H54 (cell line): ENCODE measurements around the gene ADAM20.

Experiments
- DNase-seq: peaks from one replicate; pipeline ENCODE4 v3.0.0; 2011; ENCODE audit warnings: low spot score, mixed read lengths; ENCODE audit not compliant: insufficient read length
- FAIRE-seq: peaks from 3 replicates; lab custom pipeline; 2011; peaks lifted over from hg19 to GRCh38; lab: Jason Lieb, UNC
- POLR2A ChIP-seq: IDR thresholded peaks from 2 replicates; pipeline ENCODE4 v1.6.1; 2011; ENCODE audit warnings: low read depth, mild to moderate bottlenecking, low read length

ADAM20 gene

DNA sequence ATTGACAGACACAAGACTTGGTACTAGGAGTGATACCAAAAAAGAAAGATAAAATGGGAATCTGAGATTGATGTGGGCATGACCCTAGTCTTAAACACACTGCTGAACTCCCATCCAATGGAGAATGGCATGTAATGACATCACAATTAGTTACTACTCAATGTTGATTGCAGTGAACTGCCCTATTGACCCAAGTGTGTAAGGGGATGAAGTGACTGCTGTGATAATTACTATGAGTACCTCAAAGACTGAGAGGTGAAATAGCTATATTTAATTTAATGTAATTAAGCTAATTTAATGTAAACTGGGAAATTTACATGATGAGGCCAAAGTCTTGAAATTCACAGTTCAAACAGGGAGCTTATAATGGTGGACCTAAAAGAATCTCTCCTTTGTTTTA is at the start of gene ADAM20:
TSS of gene ADAM20 (minus strand) at position 101 of the 400 bp plus-strand sequence. CDS start 10,247 bp downstream, outside the sequence.
- FAIRE-seq: no peak
- no peak for TF ChIP-seq POLR2A
- no peak for DNase-seq

DNA sequence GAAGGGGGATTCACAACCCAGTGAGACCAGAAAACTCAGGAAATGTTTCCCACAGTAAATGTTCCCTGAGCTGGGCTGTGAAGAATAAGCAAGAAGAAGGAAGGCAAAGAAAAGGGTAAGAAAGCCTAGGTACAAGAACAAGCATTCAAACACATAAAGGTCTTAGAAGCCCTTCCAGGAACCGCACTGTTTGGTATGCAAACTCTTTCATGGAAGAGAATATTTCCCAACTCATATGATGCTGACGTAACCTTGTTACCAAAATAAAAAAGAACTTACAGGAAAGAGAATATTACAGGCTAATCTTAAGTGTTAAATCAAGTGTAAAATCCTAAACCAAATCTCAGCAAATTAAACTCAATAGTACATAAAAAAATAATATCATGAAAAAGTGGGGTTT is 42.1 kb upstream of the ADAM20 start:
- FAIRE-seq: no peak

DNA sequence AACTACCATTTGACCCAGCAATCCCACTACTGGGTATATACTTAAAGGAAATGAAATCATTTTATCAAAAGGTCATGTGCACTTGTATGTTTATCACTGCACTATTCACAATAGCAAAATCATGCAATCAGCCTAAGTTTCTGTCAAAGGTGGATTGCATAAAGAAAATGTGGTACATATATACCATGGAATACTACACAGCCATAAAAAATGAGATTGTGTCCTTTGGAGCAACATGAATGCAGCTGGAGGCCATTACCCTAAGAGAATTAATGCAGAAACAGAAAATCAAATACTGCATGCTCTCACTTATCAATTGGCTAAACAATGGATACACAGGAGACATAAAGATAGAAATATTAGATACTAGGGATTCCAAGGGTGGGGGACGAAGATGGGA is 38.2 kb upstream of the ADAM20 start:
- FAIRE-seq (no peak), DNase-seq (no peak)
- TF ChIP-seq POLR2A: no peak

More for the DNA sequence above, 42.1 kb upstream of the ADAM20 start:
- no peak for DNase-seq
- TF ChIP-seq POLR2A: no peak

DNA sequence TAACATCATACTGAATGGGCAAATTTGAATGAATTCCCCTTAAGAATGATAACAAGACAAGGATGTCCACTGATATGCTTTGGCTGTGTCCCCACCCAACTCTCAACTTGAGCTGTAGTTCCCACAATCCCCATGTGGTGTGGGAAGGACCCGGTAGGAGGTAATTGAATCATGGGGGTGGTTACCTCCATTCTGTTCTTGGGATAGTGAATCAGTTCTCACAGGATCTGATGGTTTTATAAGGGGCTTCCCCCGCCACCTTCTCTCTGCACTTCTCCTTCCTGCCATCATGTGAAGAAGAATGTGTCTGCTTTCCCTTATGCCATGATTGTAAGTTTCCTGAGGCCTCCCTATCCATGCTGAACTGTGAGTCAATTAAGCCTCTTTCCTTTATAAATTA is 36.3 kb upstream of the ADAM20 start:
- DNase-seq (no peak), FAIRE-seq (no peak)
- TF ChIP-seq POLR2A: no peak

DNA sequence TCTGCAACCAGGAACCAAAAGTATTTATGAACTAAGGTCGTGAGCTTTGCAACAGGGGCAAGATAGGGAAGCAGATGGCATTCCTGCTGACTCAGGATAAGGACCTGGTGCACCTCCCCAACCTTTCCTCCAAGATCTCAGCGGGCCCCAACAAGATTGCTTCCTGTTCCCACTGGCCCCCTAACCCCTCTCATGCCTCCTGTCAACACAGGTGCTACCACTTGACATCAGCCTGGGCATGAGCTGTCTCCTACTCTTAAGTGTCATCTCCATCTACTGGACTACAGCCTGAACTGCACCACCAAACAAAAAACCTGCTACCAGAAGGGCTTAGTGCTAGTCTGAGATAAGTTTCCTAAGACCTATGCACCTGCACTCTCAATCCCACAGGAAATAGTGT is 33.0 kb upstream of the ADAM20 start:
- FAIRE-seq: no peak
- DNase-seq: no peak

DNA sequence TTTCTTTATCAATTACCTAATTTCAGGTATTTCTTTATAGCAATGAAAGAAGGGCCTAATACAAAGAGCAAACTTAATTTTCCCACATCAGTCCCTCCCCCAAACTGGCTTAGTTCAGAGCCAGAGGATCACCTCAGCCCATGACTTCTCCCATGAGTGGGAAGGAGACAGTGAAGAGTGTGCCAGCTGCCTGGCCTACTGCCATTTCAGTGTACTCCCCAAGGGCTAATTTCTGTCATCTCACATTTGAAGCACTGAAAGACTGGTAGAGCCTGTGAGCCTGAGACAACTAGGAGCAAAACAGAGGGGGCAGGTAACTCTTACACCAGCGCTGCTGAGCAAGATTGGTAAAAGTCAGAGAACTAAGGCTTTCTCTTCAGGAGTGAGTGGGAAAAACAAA is 29.1 kb upstream of the ADAM20 start:
- DNase-seq: no peak
- no peak for TF ChIP-seq POLR2A
- FAIRE-seq: no peak

More for the DNA sequence above, 33.0 kb upstream of the ADAM20 start:
- TF ChIP-seq POLR2A: no peak

DNA sequence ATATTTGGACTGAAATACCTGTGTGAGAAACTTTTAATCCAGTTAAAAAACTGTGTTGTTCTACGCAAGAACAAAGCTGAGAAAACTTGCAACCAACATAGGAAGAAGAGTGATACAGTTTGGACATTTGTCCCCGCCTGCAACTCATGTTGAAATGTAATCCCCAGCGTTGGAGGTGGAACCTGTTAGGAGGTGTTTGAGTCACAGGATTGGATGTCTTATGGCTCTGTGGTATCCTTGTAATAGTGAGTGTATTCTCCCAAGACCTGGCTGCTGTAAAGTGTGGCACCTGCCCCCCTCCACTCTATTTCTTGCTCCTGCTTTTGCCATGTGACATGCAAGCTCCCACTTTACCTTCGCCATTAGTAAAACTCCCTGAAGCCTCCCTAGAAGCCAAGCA is 28.6 kb upstream of the ADAM20 start:
- FAIRE-seq (no peak), DNase-seq (no peak)
- no peak for TF ChIP-seq POLR2A

DNA sequence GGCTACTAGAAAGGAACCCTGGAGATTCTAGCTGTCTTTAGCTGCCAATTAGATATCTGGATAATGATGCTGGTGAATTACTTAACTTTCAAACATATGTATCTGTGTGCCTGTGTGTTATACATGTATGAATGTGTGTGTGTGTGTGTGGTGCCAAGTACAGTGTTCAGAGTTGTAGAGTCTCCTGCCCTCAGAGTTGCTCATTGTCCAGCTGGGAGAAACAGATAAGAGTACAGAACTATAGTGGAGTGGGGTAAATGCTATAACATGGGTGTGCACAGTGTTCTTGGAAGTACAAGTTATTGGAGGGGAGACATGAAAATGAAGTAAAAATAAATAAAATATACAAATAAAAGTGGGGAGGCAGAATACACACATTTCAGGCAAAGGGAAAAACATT is 23.6 kb upstream of the ADAM20 start:
- TF ChIP-seq POLR2A: no peak
- DNase-seq: no peak
- no peak for FAIRE-seq

DNA sequence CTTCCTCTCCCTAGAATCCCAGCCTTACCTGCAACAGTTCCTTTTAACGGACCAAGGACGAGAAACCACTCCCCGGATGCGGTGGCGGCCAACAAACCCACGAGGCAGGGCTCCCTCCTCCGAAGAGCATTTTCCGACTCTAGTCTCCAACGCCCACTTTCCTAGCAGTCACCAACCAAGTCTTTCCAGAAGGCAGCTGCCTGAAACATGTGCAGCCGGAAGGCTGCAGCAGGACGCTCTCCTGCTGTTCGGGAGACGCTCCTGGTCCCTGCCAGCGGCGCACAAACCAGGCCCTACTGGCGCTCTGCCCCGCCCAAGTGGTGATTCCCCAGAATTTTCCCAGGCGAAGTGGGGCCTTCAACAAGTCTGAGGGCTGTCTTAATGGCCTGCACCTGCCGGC is 21.1 kb upstream of the ADAM20 start:
- DNase-seq (no peak), FAIRE-seq (no peak)
- no peak for TF ChIP-seq POLR2A

DNA sequence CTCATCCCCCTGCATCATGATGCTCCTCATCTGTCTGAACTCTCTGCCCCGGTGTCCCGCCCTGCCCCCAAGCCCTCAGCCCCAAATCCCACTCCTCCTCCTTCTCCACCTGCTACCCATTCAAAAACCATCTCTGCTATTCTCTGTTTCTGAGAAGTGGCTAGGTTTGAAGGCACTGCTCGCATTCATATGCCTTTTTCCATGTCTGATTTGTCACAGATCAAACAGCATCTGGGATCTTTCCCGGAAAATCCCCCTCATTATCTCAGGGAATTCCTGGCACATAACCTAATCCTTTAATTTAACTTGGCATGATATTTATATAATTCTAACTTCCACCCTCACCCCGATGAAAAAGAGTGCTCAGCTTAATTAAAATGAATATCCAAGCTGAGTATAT is 3.3 kb upstream of the ADAM20 start:
- TF ChIP-seq POLR2A: no peak
- FAIRE-seq (no peak), DNase-seq (no peak)

DNA sequence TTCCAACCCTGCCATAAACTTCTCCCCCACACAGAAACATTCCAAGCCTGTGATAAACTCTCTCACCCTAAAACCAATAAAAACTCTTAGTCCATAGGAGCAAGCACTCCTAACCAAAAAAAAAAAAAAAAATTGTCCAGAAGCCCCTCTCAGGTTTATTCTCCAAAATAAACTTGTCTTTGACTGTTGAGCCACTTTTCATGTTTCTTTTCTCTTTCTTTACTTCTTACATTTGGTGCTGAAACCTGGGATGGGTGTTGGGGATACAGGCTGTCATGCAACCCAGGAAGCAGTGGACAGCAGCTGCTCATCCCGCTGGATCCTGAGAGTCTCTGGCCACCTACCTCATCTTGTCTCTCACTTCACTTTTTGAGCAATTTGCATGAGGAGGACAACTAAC is 2.0 kb upstream of the ADAM20 start:
- FAIRE-seq (no peak), DNase-seq (no peak)
- TF ChIP-seq POLR2A: no peak

DNA sequence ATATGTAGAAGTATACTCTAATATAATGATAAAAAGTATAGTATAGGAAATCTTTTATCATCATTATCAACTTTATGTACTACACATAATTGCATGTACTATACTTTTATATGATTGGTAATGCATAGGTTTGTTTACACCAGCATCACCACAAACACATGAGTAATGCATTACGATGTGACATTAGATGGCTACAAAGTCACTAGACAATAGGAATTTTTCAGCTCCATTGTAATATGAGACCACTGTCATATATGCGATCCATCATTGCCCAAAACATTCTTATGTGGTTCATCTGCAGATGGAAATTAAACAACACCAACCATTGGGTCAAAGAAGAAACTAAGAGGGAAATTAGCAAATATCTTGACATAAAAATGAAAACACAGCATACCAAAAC is 4.4 kb downstream of the ADAM20 start:
- DNase-seq: no peak
- TF ChIP-seq POLR2A: no peak
- no peak for FAIRE-seq

DNA sequence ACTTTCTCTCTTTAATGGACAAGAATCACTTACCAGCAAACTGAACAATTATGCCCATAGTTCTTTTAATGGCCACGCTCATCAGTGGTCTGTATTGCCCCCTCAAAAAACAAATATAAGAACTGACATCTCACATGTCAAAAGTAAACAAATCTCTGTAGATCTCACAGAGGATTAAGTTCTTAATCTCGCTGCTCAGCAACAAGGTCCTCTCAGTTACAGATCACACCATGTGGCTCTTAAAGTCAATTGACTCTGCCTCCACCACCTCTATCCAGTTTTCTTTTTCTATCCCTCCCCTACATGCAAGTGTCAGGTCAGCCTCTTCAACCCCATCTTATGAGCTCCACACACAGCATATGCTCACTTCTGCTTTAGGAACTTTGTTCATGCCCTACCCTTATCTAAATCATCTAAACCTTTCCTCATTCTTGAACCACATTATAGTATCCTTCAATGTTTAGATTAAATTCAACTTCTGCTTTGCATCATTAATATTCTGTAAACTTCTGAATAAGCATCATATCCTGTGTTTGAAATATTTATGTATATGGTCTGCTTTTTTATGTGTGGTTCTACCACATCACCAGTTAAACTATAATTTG is 7.2 kb downstream of the ADAM20 start:
- no peak for FAIRE-seq
- no peak for TF ChIP-seq POLR2A
- DNase-seq: no peak

DNA sequence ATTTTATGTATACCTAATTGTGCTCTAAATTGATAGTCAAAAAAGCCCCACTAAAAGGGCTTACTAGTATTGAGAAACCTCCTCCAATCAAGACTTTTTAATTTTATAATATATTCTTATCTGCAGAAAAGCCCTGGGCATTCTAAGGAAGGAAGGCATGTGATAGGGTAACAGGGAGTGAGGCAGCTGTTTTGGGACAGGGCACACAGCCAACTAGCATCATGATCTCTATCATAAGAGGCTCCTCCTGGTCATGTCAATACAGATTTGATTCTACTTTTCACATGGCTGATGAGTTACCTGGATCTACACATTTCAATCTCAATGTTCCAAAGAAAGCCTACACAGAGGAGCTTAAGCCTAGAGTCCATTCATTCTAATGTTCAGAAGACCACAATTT is 9.1 kb downstream of the ADAM20 start:
- FAIRE-seq: no peak
- TF ChIP-seq POLR2A: no peak
- DNase-seq: no peak

DNA sequence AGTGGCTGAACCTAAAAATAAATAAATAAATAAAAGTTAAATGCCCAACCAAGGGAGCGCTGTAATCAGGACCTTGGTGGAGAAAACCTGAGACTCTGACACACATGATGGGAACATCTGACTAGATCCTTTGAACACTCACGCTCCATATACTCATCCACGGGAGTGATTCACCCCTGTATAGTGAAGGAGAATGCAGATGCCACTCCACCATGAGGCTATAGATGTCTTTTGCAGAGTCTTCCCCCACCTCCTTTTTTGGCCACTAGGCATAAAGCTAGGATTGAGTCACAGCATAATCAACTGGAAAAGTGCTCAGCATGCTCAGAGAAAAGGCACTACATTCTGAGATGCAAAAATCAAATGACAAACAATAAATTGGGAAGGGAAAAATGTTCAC is 19.0 kb downstream of the ADAM20 start:
- DNase-seq: no peak
- TF ChIP-seq POLR2A: no peak
- no peak for FAIRE-seq

DNA sequence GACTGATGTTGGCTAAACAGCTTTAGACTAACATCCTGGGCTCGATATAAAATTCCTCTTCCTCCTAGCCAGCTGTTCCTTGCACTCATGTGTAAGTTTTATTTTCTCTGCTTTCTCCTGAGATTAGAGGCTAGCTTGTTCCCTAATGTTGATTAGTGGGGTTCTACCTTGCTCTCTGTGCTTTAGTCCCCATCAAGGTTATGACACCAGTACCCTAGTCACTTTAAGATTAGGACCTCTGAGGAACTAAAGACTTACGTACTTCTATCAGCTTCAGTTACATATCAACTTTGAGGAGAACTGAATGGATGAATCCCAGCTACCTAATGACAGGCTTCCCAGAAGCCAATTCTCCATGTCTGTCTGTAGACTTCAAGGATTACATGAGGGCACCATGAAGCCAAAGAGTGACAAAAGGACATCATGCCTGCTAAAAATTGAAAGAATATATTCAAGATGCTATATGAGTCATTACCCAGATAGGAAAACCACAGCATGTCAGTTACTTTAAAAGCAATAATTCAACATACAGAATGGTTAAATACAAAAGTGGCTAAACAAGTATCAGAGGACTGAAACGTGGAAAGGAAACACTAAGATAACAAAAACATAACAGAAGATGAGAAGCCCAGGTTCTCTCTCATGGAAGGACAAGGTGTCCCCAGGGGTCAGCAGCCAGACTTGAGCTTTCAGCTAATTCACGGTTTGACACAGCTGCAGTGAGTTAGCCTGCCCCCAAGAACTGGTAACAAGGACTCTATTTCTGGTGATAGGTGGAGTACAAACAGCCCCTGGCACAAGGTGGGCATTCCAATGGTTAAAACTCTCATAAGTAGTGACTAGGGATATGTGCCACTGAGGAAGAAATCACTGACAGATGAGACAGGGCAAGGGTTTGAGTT is 20.4 kb downstream of the ADAM20 start:
- TF ChIP-seq POLR2A: no peak
- FAIRE-seq (no peak), DNase-seq (no peak)
